ENCODE results near the gene PNPLA6.

Gene PNPLA6

GRCh38 chr19:7602240-7602934, 66.9 kb downstream of the PNPLA6 start:
- no peak for TF ChIP-seq CTCF (IDR thresholded peaks at IDR 0.05; ENCODE audit: insufficient read depth, missing control alignments)
- DNase-seq (ENCODE audit: insufficient read length, low spot score) (no peak), FAIRE-seq (no peak)

GRCh38 chr19:7602935-7603497, 67.5 kb downstream of the PNPLA6 start:
- TF ChIP-seq CTCF (IDR thresholded peaks at IDR 0.05; ENCODE audit: insufficient read depth, missing control alignments) = no peak
- FAIRE-seq = no peak
- no peak for DNase-seq (ENCODE audit: insufficient read length, low spot score)

GRCh38 chr19:7603919-7604318, 68.4 kb downstream of the PNPLA6 start:
- TF ChIP-seq CTCF (IDR thresholded peaks at IDR 0.05; ENCODE audit: insufficient read depth, missing control alignments) = no peak
- no peak for DNase-seq (ENCODE audit: insufficient read length, low spot score)
- FAIRE-seq = no peak

GRCh38 chr19:7605490-7606222, 70.1 kb downstream of the PNPLA6 start:
- no peak for FAIRE-seq
- DNase-seq (ENCODE audit: insufficient read length, low spot score) = no peak
- TF ChIP-seq CTCF (IDR thresholded peaks at IDR 0.05; ENCODE audit: insufficient read depth, missing control alignments) = no peak

DNA sequence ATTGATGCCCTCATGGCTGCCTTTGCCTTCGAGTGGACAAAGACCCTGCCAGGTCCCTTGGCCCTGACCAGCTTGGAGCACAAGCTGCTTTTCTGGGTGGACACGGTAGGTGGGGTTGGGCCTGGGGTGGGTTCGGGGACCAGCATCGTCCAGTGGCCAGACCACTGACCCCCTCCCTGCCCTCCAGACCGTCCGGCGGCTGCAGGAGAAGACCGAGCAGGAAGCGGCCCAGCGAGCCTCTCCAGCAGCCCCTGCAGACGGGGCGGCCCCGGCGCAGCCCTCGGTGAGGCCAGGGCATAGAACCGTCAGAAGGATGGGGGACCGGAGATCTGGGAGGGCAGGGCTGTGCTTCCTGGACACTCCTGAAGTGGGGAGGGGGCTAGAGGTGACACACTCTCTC, 70.8 kb downstream of the PNPLA6 start:
- no peak for TF ChIP-seq CTCF (IDR thresholded peaks at IDR 0.05; ENCODE audit: insufficient read depth, missing control alignments)
- FAIRE-seq (no peak), DNase-seq (ENCODE audit: insufficient read length, low spot score) (no peak)

GRCh38 chr19:7607212-7607873, 71.8 kb downstream of the PNPLA6 start:
- FAIRE-seq (no peak), DNase-seq (ENCODE audit: insufficient read length, low spot score) (no peak)
- no peak for TF ChIP-seq CTCF (IDR thresholded peaks at IDR 0.05; ENCODE audit: insufficient read depth, missing control alignments)
